Measurements from ENCODE around the gene E2F7. TPM values are rescaled to one million over a fixed set of nuclear protein-coding genes. Genes with fewer than 3 reads are reported as not detected.

The E2F7 gene
- total RNA-seq, 1 experiment from 2014 or later: 8.7 TPM

DNA sequence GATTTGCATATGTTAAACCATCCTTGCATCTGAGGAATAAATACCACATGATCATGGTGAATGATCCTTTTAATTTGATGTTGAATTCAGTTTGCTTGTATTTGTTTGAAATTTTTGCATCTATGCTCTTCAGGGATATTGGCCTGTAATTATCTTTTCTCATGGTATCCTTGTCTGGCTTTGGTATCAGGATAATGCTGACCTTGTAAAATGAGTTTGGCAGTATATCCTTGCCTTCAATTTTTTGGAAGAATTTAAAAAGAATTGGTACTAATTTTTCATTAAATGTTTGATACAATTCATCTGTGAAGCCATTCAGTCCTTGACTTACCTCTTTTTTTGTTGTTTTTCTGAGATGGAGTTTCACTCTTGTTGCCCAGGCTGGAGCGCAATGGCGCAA, 85.2 kb downstream of the E2F7 start:
- Histone ChIP-seq H3K27me3 (ENCODE audit: control insufficient read depth, insufficient read depth, low read length) (no peaks in the 10 kb centered on the region), H3K36me3 (replicated peaks; ENCODE audit: control insufficient read depth, insufficient read depth, low read length) (no peaks in the 10 kb centered on the region), H3K4me3 (ENCODE audit: insufficient read depth, low read depth, low read length) (no peak overlapping the region)
- no peak for DNase-seq

DNA sequence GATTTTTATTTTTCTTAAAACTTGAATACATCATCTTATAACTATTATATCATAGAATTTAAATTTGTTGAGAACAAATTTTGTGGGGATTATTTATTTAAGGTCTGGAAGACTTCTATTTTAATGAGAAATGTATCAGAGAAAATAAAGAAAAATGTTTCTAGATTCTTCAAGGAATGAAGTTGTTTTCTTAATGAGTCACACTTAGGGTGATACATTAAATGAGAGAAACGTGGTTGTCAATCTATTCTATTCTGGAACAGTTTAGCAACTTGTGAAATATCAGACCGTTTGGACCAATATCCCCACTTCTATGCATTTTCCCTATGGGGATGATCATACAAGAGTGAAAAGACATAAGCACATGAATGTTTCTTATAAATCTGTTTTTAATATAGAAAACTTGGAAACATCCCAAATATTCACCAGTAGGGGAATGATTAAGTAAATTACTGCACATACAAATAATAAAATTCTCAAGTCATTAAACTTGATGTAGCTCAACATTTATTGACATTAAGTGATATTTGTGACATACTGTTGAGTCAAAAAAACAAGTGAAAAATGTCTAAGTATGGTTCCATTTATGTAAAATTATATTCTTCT, 88.5 kb downstream of the E2F7 start:
- no peaks in the 10 kb centered on the region for H3K27me3 ChIP-seq (ENCODE audit: control insufficient read depth, insufficient read depth, low read length)

More for the DNA sequence above, 88.5 kb downstream of the E2F7 start:
- DNase-seq: no peak
- Histone ChIP-seq H3K36me3 (replicated peaks; ENCODE audit: control insufficient read depth, insufficient read depth, low read length) (no peaks in the 10 kb centered on the region), H3K4me3 (ENCODE audit: insufficient read depth, low read depth, low read length) (no peak overlapping the region)

Other genes starting within 250 kb of the E2F7 start
- 99.2 and 108 TPM in 2 replicates for gene CSRP2, start 186.6 kb downstream of the E2F7 start, total RNA-seq (2014; rRNA removed; shearing (Covaris generic))

All from H7 (cell line).